Stimulated activated CD4-positive, alpha-beta T cell treated with anti-CD3 and anti-CD28 coated beads, Interleukin-1b, Interleukin-23, amount 100 ng/mL, for 48 hours (primary cell): ENCODE data around the gene SAMD5.

Experiments used
- DNase-seq: peaks from one replicate; pipeline ENCODE4 v3.0.0-alpha.2; 2020

The SAMD5 gene

GRCh38 chr6:147570681-147571080 lies 62.2 kb downstream of the SAMD5 start:
- DNase-seq, result no peak

GRCh38 chr6:147577488-147577887 lies 69.0 kb downstream of the SAMD5 start:
- DNase-seq, result no peak

- no peak for DNase-seq
Observed at GRCh38 chr6:147578159-147578558, 69.7 kb downstream of the SAMD5 start.

- no peak for DNase-seq
Observed at GRCh38 chr6:147578883-147579282, 70.4 kb downstream of the SAMD5 start.

GRCh38 chr6:147579667-147580066 lies 71.2 kb downstream of the SAMD5 start:
- DNase-seq, result no peak

GRCh38 chr6:147582991-147583390 lies 74.5 kb downstream of the SAMD5 start:
- no peak for DNase-seq

- no peak for DNase-seq
Observed at GRCh38 chr6:147585256-147585655, 76.8 kb downstream of the SAMD5 start.

GRCh38 chr6:147586044-147586443 lies 77.6 kb downstream of the SAMD5 start:
- no peak for DNase-seq

- no peak for DNase-seq
Observed at GRCh38 chr6:147587907-147588306, 79.4 kb downstream of the SAMD5 start.

GRCh38 chr6:147588469-147588868 lies 80.0 kb downstream of the SAMD5 start:
- no peak for DNase-seq

- DNase-seq, result no peak
Observed at GRCh38 chr6:147589739-147590250, 81.3 kb downstream of the SAMD5 start.

- DNase-seq, result no peak
Observed at GRCh38 chr6:147595961-147596360, 87.5 kb downstream of the SAMD5 start.

GRCh38 chr6:147603392-147604081 lies 95.0 kb downstream of the SAMD5 start:
- no peak for DNase-seq

- DNase-seq, result no peak
Observed at GRCh38 chr6:147604373-147604772, 95.9 kb downstream of the SAMD5 start.

- no peak for DNase-seq
Observed at GRCh38 chr6:147611992-147612391, 103.5 kb downstream of the SAMD5 start.

GRCh38 chr6:147614501-147614900 lies 106.0 kb downstream of the SAMD5 start:
- DNase-seq, result no peak

- no peak for DNase-seq
Observed at GRCh38 chr6:147615659-147616456, 107.4 kb downstream of the SAMD5 start.

GRCh38 chr6:147617366-147617765 lies 108.9 kb downstream of the SAMD5 start:
- DNase-seq, result no peak

- DNase-seq, result no peak
Observed at GRCh38 chr6:147618457-147618856, 110.0 kb downstream of the SAMD5 start.

GRCh38 chr6:147618927-147619326 lies 110.4 kb downstream of the SAMD5 start:
- no peak for DNase-seq
